Measurements from ENCODE around the gene UTP20.

GRCh38 chr12:101230547-101230946 lies 49.4 kb upstream of the UTP20 start:
- TF ChIP-seq CTCF (optimal IDR thresholded peaks at IDR 0.05 in 1 of 3, IDR thresholded peaks at IDR 0.05 in 1 of 3, conservative IDR thresholded peaks at IDR 0.05 in 1 of 3; ENCODE audit: extremely low read depth in 1 of 3, insufficient read depth in 2 of 3, low read length in 3 of 3) (no peak), EZH2 (IDR thresholded peaks at IDR 0.05; ENCODE audit: low read length) (no peak)

Data from keratinocyte (primary cell).